ENCODE measurements around the gene CPHXL2. TPM values are rescaled to one million over a fixed set of nuclear protein-coding genes. Genes with fewer than 3 reads are reported as not detected.

The CPHXL2 gene
- total and polyA plus RNA-seq, 2 experiments from 2014 or later: not detected

- Mint-ChIP-seq H3K9me3 (no peaks in the 10 kb centered on the region), H3K27me3 (ENCODE audit: insufficient read depth, low read depth, poor library complexity) (no peaks in the 10 kb centered on the region), H3K36me3 (ENCODE audit: low read depth) (peaks cover 89% of the 10 kb centered on the region), H3K27ac (no peak overlapping the region; the same call in 1 of the 2 replicates), H3K4me3 (no peak overlapping the region), H3K4me1 (peaks cover 5% of the 10 kb centered on the region)
- Histone ChIP-seq H3K4me3 (no peak overlapping the region), H3K27me3 (ENCODE audit: insufficient read depth) (no peaks in the 10 kb centered on the region), H3K79me2 (replicated peaks; ENCODE audit: insufficient read depth) (peaks cover 53% of the 10 kb centered on the region), H3K36me3 (ENCODE audit: insufficient read depth) (peaks cover 91% of the 10 kb centered on the region), H3K27ac (ENCODE audit: low read depth) (peak overlapping the region; percentile 39; the same call in 1 of the 2 replicates), H3K4me2 (no peak overlapping the region), H4K20me1 (replicated peaks; ENCODE audit: insufficient read depth) (peaks cover 37% of the 10 kb centered on the region), H3F3A (replicated peaks; ENCODE audit: low read depth) (peaks cover 9% of the 10 kb centered on the region; the same call in 1 of the 2 replicates), H3K9me2 (ENCODE audit: insufficient read depth) (no peaks in the 10 kb centered on the region), H3K4me1 (ENCODE audit: insufficient read depth) (no peaks in the 10 kb centered on the region), H2AFZ (no peak overlapping the region)
- ATAC-seq (no peak), DNase-seq (ENCODE audit: low spot score) (no peak)
- TF ChIP-seq POLR2AphosphoS5 (IDR thresholded peaks at IDR 0.05; ENCODE audit: low read depth): no peak
- TF ChIP-seq NANOG (IDR thresholded peaks at IDR 0.05; ENCODE audit: borderline replicate concordance): no peak
- TF ChIP-seq EZH2 (IDR thresholded peaks at IDR 0.05; ENCODE audit: low read depth, unreplicated experiment): no peak
- no peak for TF ChIP-seq ZNF462 (CRISPR knock-in tag; IDR thresholded peaks at IDR 0.05)
- no peak for TF ChIP-seq EZH2phosphoT487 (IDR thresholded peaks at IDR 0.05; ENCODE audit: unreplicated experiment)
- no peak for TF ChIP-seq ZNF114 (CRISPR knock-in tag; IDR thresholded peaks at IDR 0.05)
- no peak for TF ChIP-seq STAT1 (IDR thresholded peaks at IDR 0.05; ENCODE audit: unreplicated experiment)
- TF ChIP-seq, protein P1, sequence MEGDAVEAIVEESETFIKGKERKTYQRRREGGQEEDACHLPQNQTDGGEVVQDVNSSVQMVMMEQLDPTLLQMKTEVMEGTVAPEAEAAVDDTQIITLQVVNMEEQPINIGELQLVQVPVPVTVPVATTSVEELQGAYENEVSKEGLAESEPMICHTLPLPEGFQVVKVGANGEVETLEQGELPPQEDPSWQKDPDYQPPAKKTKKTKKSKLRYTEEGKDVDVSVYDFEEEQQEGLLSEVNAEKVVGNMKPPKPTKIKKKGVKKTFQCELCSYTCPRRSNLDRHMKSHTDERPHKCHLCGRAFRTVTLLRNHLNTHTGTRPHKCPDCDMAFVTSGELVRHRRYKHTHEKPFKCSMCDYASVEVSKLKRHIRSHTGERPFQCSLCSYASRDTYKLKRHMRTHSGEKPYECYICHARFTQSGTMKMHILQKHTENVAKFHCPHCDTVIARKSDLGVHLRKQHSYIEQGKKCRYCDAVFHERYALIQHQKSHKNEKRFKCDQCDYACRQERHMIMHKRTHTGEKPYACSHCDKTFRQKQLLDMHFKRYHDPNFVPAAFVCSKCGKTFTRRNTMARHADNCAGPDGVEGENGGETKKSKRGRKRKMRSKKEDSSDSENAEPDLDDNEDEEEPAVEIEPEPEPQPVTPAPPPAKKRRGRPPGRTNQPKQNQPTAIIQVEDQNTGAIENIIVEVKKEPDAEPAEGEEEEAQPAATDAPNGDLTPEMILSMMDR (conservative IDR thresholded peaks at IDR 0.05; ENCODE audit: low read depth in 2 of 2): no peak
- TF ChIP-seq ZNF331 (CRISPR knock-in tag; IDR thresholded peaks at IDR 0.05; ENCODE audit: low read depth): no peak
- no peak for TF ChIP-seq CREB1 (CRISPR knock-in tag; IDR thresholded peaks at IDR 0.05; ENCODE audit: low read depth)
- TF ChIP-seq, protein P2, sequence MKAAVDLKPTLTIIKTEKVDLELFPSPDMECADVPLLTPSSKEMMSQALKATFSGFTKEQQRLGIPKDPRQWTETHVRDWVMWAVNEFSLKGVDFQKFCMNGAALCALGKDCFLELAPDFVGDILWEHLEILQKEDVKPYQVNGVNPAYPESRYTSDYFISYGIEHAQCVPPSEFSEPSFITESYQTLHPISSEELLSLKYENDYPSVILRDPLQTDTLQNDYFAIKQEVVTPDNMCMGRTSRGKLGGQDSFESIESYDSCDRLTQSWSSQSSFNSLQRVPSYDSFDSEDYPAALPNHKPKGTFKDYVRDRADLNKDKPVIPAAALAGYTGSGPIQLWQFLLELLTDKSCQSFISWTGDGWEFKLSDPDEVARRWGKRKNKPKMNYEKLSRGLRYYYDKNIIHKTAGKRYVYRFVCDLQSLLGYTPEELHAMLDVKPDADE (IDR thresholded peaks at IDR 0.05): no peak
- TF ChIP-seq REST (IDR thresholded peaks at IDR 0.05; ENCODE audit: unreplicated experiment): no peak
- no peak for TF ChIP-seq JUNB (IDR thresholded peaks at IDR 0.05; ENCODE audit: unreplicated experiment)
These were observed 36.2 kb downstream of the CPHXL2 start for GRCh38 chr16:75640598-75640997.

Measured in GM23338 (cell line).